Choroid plexus epithelial cell (primary cell): ENCODE results near the gene SF3B3.

ENCODE experiments used
- DNase-seq: peaks from one replicate; pipeline ENCODE4 v3.0.0-alpha.2; 2010; ENCODE audit warnings: low read depth
- H3K4me3 ChIP-seq: 2 replicates; pipeline ENCODE4 v1.5.1; 2011; ENCODE audit warnings: low read depth, mild to moderate bottlenecking, control low read depth, low read length, moderate library complexity
- TF ChIP-seq, protein P1 (sequence below): conservative IDR thresholded peaks from 2 replicates; pipeline ENCODE4 v1.5.1; 2011; ENCODE audit warnings: low read depth, mild to moderate bottlenecking, control low read depth, inconsistent platforms, low read length, moderate library complexity

The SF3B3 gene

DNA sequence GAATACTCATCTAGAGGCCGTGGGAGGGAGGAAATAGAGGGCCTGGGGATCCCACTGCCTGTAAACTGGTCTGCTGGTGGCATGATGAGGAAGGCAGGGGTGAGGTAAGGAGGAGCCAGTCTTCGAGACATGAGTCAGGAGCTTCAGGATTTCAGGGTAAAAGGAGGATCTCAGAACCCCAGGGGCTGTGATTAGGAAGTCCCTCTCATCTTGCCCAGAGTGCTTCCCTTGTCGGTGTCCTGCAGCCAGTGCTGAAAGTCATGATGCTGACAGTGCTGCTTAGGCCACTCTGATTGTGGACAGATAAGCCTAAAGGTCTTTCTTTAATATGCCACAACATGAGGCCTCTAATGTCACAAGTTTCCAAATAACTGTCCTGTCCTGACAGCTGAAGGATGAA is 29.8 kb upstream of the SF3B3 start:
- TF ChIP-seq, protein P1, sequence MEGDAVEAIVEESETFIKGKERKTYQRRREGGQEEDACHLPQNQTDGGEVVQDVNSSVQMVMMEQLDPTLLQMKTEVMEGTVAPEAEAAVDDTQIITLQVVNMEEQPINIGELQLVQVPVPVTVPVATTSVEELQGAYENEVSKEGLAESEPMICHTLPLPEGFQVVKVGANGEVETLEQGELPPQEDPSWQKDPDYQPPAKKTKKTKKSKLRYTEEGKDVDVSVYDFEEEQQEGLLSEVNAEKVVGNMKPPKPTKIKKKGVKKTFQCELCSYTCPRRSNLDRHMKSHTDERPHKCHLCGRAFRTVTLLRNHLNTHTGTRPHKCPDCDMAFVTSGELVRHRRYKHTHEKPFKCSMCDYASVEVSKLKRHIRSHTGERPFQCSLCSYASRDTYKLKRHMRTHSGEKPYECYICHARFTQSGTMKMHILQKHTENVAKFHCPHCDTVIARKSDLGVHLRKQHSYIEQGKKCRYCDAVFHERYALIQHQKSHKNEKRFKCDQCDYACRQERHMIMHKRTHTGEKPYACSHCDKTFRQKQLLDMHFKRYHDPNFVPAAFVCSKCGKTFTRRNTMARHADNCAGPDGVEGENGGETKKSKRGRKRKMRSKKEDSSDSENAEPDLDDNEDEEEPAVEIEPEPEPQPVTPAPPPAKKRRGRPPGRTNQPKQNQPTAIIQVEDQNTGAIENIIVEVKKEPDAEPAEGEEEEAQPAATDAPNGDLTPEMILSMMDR: no peak
- no peak for DNase-seq
- no peak overlapping the region for H3K4me3 ChIP-seq

DNA sequence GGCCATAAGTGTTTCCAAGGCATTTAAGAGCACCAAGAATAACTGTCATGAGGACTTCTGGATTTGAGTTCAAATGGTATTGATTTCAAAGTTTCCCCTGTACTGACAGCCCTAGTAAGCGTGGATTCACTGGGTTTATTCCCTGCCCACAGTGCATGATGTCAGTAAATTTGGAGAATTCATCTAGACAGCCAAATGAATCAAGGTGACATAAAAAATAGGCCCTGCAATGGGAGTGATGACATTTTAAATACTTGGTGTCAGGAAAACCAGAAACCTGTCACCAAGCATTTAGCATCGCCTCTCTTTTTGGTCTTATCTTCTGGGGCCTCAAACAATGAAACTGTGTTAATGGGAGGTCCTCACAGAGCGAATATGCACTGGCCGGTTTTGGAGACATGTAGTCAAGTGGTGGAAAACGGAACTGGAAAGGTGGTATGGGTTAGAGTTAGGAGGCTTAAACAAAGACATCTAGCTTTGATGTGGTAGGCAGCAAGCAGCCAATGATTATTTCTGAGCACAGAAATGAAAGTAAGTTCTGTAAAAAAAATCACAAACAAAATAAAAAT is 29.3 kb upstream of the SF3B3 start:
- H3K4me3 ChIP-seq: no peak overlapping the region
- TF ChIP-seq, protein P1: no peak
- DNase-seq: no peak

DNA sequence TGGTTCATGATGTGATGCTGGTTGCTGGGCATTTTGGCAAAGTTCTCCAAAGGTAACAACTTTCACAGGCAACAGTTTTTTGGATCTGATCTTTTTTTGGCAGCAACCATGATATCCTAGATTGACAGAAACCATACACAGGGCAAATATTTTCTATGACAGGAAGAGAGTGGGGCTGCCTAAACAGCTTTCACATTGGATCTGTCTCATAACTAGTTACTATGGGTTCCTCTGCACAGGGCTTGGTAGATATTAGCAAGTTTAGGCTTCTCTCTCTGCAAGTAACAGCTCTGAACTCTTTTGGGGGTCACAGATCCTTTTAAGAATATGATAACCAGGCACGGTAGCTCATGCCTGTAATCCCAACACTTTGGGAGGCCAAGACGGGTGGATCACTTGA is 28.8 kb upstream of the SF3B3 start:
- TF ChIP-seq, protein P1: no peak
- DNase-seq: no peak
- no peak overlapping the region for H3K4me3 ChIP-seq

DNA sequence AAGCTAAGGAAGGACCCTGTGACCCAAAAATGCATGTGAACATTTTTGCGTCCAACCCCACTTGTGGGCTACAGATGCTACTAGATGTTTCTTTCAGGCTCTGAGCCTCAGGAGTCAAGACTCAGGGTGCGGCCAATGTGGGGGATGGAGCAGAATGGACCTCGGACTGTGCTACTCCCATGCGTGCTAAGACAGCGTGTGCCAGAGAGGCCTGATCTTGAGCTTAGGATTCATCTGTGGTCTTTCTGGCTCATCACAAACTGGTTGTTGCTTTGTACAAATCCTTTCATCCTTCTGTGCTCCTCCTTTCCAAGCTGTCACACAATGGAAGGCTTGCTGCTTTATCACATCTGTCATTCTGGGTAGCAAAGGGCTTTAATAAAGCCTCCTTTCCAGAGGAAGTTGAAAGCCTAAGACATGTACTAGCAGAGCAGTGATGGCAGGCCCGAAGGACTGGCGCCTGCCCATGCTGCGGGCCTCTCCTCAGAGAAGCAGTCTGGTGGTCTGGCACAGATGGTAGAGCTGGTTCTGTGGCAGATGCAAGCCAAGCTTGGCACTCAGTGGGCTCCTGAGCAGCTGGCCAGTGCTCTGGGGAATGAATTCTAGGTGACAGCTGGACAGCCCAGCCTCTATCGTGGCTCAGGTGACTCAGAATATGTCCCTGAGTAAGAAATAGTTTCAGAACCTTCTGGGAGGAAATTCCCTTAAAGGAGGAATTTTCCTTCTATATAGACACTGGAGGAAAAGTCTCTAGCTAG is 28.0 kb upstream of the SF3B3 start:
- H3K4me3 ChIP-seq: no peak overlapping the region
- DNase-seq: no peak
- TF ChIP-seq, protein P1: no peak

DNA sequence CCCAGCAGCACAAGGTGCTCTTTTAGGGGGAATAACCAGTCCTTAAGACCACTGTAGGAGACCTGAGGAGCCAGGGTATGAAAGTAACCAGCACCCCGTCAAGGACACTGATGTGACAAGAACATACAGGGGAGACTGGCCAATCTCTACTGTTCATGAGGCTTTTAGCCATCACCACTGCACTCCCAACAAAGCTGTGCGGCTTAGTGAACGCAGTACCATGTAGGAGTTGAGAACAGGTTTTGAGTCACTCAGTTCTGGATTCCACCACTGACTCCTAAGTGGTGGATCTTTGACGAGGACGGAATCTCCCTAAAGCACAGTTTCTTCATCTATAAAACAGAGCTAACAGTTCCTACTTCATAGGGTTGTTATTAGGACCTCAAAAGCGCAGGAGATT is 27.1 kb upstream of the SF3B3 start:
- DNase-seq: no peak
- H3K4me3 ChIP-seq: no peak overlapping the region
- TF ChIP-seq, protein P1: no peak

DNA sequence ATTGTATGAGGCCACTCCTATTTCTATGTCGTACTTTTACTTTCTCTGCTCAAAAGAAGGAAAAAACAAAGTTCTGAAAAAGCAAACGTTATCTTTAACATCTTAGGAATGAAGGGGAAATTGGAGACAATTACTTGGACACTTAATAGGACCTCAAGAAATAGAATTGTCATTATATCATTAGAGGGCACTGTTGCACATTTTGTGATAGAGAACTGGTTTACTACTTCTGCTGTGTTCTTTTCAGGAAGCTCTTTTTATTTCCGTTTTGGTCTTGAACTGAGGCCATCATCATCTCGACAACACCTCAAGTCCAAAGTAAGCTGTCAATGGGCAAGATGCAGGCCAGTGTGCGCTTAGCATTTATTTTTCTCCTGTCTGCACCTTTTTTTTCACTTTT is 14.9 kb upstream of the SF3B3 start:
- DNase-seq: peak; percentile 45
- TF ChIP-seq, protein P1: peak; percentile 19
- H3K4me3 ChIP-seq: no peak overlapping the region

DNA sequence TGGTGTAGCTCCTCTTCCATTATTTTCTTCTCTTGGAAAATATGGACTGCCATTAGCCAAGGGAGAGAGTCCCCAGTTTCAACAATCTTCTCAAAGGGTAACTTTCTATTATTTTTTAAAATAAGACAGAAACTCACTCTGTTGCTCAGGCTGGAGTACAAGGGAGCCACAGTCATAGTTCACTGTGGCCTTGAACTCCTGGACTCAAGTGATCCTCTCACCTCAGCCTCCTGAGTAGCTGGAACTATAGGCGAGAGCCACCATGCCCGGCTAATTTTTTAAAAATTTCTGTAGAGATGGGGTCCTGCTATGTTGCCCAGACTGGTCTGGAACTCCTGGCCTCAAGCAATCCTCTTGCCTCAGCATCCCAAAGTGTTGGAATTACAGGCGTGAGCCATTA is 13.4 kb upstream of the SF3B3 start:
- H3K4me3 ChIP-seq: no peak overlapping the region
- DNase-seq: no peak
- TF ChIP-seq, protein P1: no peak
